ENCODE data around the gene PPP1R14C.

The PPP1R14C gene

GRCh38 chr6:150250826-150251225 lies 108.0 kb downstream of the PPP1R14C start:
- TF ChIP-seq SIN3A (IDR thresholded peaks at IDR 0.05; ENCODE audit: borderline replicate concordance, insufficient read depth, low read length) (no peak), REST (IDR thresholded peaks at IDR 0.05; ENCODE audit: insufficient read depth in 1 of 2, low read depth in 2 of 2, low read length in 2 of 2) (no peak), TAF1 (IDR thresholded peaks at IDR 0.05; ENCODE audit: borderline replicate concordance, insufficient read depth, low read length) (no peak), FOXP2 (optimal IDR thresholded peaks at IDR 0.05; ENCODE audit: borderline replicate concordance, extremely low read depth, extremely low read length, insufficient read depth) (no peak), POLR2AphosphoS5 (IDR thresholded peaks at IDR 0.05; ENCODE audit: low read depth, low read length) (no peak)

GRCh38 chr6:150251566-150252186 lies 108.8 kb downstream of the PPP1R14C start:
- TF ChIP-seq TAF1 (IDR thresholded peaks at IDR 0.05; ENCODE audit: borderline replicate concordance, insufficient read depth, low read length) (no peak), FOXP2 (optimal IDR thresholded peaks at IDR 0.05; ENCODE audit: borderline replicate concordance, extremely low read depth, extremely low read length, insufficient read depth) (no peak), SIN3A (IDR thresholded peaks at IDR 0.05; ENCODE audit: borderline replicate concordance, insufficient read depth, low read length) (no peak), REST (IDR thresholded peaks at IDR 0.05; ENCODE audit: insufficient read depth in 1 of 2, low read depth in 2 of 2, low read length in 2 of 2) (no peak), POLR2AphosphoS5 (IDR thresholded peaks at IDR 0.05; ENCODE audit: low read depth, low read length) (no peak)

- no peak for TF ChIP-seq TAF1 (IDR thresholded peaks at IDR 0.05; ENCODE audit: borderline replicate concordance, insufficient read depth, low read length)
- TF ChIP-seq FOXP2 (optimal IDR thresholded peaks at IDR 0.05; ENCODE audit: borderline replicate concordance, extremely low read depth, extremely low read length, insufficient read depth) = no peak
- no peak for TF ChIP-seq REST (IDR thresholded peaks at IDR 0.05; ENCODE audit: insufficient read depth in 1 of 2, low read depth in 2 of 2, low read length in 2 of 2)
- no peak for TF ChIP-seq SIN3A (IDR thresholded peaks at IDR 0.05; ENCODE audit: borderline replicate concordance, insufficient read depth, low read length)
- no peak for TF ChIP-seq POLR2AphosphoS5 (IDR thresholded peaks at IDR 0.05; ENCODE audit: low read depth, low read length)
These were observed 110.0 kb downstream of the PPP1R14C start for GRCh38 chr6:150252714-150253444.

- TF ChIP-seq FOXP2 (optimal IDR thresholded peaks at IDR 0.05; ENCODE audit: borderline replicate concordance, extremely low read depth, extremely low read length, insufficient read depth) (no peak), SIN3A (IDR thresholded peaks at IDR 0.05; ENCODE audit: borderline replicate concordance, insufficient read depth, low read length) (no peak), REST (IDR thresholded peaks at IDR 0.05; ENCODE audit: insufficient read depth in 1 of 2, low read depth in 2 of 2, low read length in 2 of 2) (no peak), TAF1 (IDR thresholded peaks at IDR 0.05; ENCODE audit: borderline replicate concordance, insufficient read depth, low read length) (no peak), POLR2AphosphoS5 (IDR thresholded peaks at IDR 0.05; ENCODE audit: low read depth, low read length) (no peak)
These were observed 110.6 kb downstream of the PPP1R14C start for GRCh38 chr6:150253489-150253888.
